Neural cell (in vitro differentiated cells): ENCODE measurements around the gene PLEKHA4. TPM values are rescaled to one million over a fixed set of nuclear protein-coding genes. Genes with fewer than 3 reads are reported as not detected.

Source experiments
- H2AFZ ChIP-seq: fragments of 200-600, 300-800 bp; sonication (generic), shearing (Covaris generic); 2 replicates; pipeline ENCODE4 v1.6.0; 2014; ENCODE audit warnings: low read depth, mild to moderate bottlenecking, antibody characterized with exemption, low read length, moderate library complexity
- H3F3A ChIP-seq: fragments of 200-600 bp; shearing (Covaris generic); 2 replicates; pipeline ENCODE4 v1.6.1; 2016; ENCODE audit warnings: mild to moderate bottlenecking, moderate library complexity, mixed read lengths, antibody characterized with exemption, low read length; ENCODE audit not compliant: insufficient read depth, poor library complexity, severe bottlenecking
- H3K27ac ChIP-seq: fragments of 200-600, 300-800 bp; sonication (generic), shearing (Covaris generic); 2 replicates; pipeline ENCODE4 v1.5.1; 2014; ENCODE audit warnings: mild to moderate bottlenecking, low read length, moderate library complexity
- H3K27me3 ChIP-seq: fragments of 300-800, 200-600 bp; sonication (generic), shearing (Covaris generic); 2 replicates; pipeline ENCODE4 v1.6.0; 2014; ENCODE audit warnings: mild to moderate bottlenecking, low read depth, low read length, moderate library complexity; ENCODE audit not compliant: insufficient read depth
- H3K36me3 ChIP-seq: fragments of 300-800, 200-600 bp; sonication (generic), shearing (Covaris generic); 2 replicates; pipeline ENCODE4 v1.5.1; 2014; ENCODE audit warnings: mild to moderate bottlenecking, antibody characterized with exemption, low read length, moderate library complexity; ENCODE audit not compliant: insufficient read depth
- H3K4me2 ChIP-seq: fragments of 300-800, 200-600 bp; sonication (generic), shearing (Covaris generic); 2 replicates; pipeline ENCODE4 v1.6.0; 2014; ENCODE audit warnings: mild to moderate bottlenecking, low read length
- H3K4me3 ChIP-seq: fragments of 300-800, 200-600 bp; sonication (generic), shearing (Covaris generic); 2 replicates; pipeline ENCODE4 v1.5.1; 2014; ENCODE audit warnings: mild to moderate bottlenecking, low read length, moderate library complexity
- H3K79me2 ChIP-seq: fragments of 200-600 bp; shearing (Covaris generic); replicated peaks from 2 replicates; pipeline ENCODE4 v1.6.0; 2014; ENCODE audit warnings: mild to moderate bottlenecking, low read length, moderate library complexity; ENCODE audit not compliant: insufficient read depth
- H3K9ac ChIP-seq: fragments of 300-800, 200-600 bp; sonication (generic), shearing (Covaris generic); 2 replicates; pipeline ENCODE4 v1.6.1; 2016; ENCODE audit warnings: mild to moderate bottlenecking, low read length, mixed read lengths
- H3K9me2 ChIP-seq: fragments of 200-600 bp; shearing (Covaris generic); 2 replicates; pipeline ENCODE4 v1.6.1; 2016; ENCODE audit warnings: mild to moderate bottlenecking, low read length, mixed read lengths; ENCODE audit not compliant: insufficient read depth
- H3K9me3 ChIP-seq: fragments of 200-600, 300-800 bp; sonication (generic), shearing (Covaris generic); 2 replicates; pipeline ENCODE4 v1.6.1; 2016; ENCODE audit warnings: mild to moderate bottlenecking, mixed run types, low read length, moderate library complexity, mixed read lengths
- H4K20me1 ChIP-seq: fragments of 200-600 bp; shearing (Covaris generic); 2 replicates; pipeline ENCODE4 v1.6.1; 2016; ENCODE audit warnings: mild to moderate bottlenecking, mixed run types; ENCODE audit not compliant: insufficient read depth
- EP300 ChIP-seq: fragments of 450-650 bp; conservative IDR thresholded peaks from 2 replicates; pipeline ENCODE4 v1.6.1; 2014; ENCODE audit warnings: antibody characterized with exemption, mild to moderate bottlenecking, moderate library complexity; ENCODE audit not compliant: poor library complexity, severe bottlenecking
- EZH2 ChIP-seq: fragments of 200-600, 300-800 bp; shearing (Covaris generic), sonication (generic); IDR thresholded peaks from 2 replicates; pipeline ENCODE4 v1.6.1; 2014; ENCODE audit warnings: antibody characterized with exemption, low read length, borderline replicate concordance, mild to moderate bottlenecking; ENCODE audit not compliant: insufficient read depth, poor library complexity, severe bottlenecking
- MXI1 ChIP-seq: fragments of 450-650 bp; conservative IDR thresholded peaks from 2 replicates; pipeline ENCODE4 v1.6.1; 2014; ENCODE audit warnings: antibody characterized with exemption, mild to moderate bottlenecking; ENCODE audit not compliant: poor library complexity, severe bottlenecking
- POLR2AphosphoS5 ChIP-seq: IDR thresholded peaks from 2 replicates; pipeline ENCODE4 v1.6.1; 2012
- RAD21 ChIP-seq: fragments of 450-650 bp; conservative IDR thresholded peaks from 2 replicates; pipeline ENCODE4 v1.6.1; 2014; ENCODE audit warnings: antibody characterized with exemption, mild to moderate bottlenecking, moderate library complexity
- SMC3 ChIP-seq: fragments of 450-650 bp; conservative IDR thresholded peaks from 2 replicates; pipeline ENCODE4 v1.6.1; 2014; ENCODE audit warnings: antibody characterized with exemption, mild to moderate bottlenecking, moderate library complexity; ENCODE audit not compliant: poor library complexity
- TAF1 ChIP-seq: IDR thresholded peaks from 2 replicates; pipeline ENCODE4 v1.6.1; 2012; ENCODE audit warnings: low read depth
- polyA plus RNA-seq: library from polyadenylated mRNA; depleted of rRNA; stranded (reverse); fragments of >200 nt; gene quantifications from 2 replicates; pipeline ENCODE4 v1.2.3, GENCODE V29; 2014
- TF ChIP-seq, protein P1 (sequence below): IDR thresholded peaks from 2 replicates; pipeline ENCODE4 v1.6.1; 2012; ENCODE audit warnings: borderline replicate concordance
- TF ChIP-seq, protein P2 (sequence below): fragments of 450-650 bp; IDR thresholded peaks from 2 replicates; pipeline ENCODE4 v1.5.1; 2014; ENCODE audit warnings: antibody characterized with exemption, mild to moderate bottlenecking, moderate library complexity; ENCODE audit not compliant: poor library complexity, severe bottlenecking

The PLEKHA4 gene
- polyA plus RNA-seq, 1 donor from 2014 or later = not detected

DNA sequence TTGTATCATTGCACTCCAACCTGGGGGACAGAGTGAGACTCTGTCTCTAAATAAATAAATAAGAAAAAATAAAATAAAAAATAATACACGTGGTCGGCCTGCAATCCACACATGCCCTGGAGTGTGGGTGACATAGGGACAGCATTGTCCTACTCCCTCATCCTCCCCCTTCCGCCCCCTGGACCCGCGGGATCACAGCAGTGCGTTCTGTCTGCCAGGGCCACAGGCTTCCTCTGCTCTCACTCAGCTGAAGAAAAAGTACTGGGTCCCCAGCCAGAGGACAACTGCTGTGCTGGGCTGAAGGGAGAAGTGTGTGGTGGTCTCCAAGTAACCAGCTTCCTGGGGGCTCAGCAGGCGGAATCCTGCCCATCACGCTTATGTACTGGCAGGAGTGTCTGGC, 63.9 kb downstream of the PLEKHA4 start:
- Histone ChIP-seq H3K9ac (no peak overlapping the region), H4K20me1 (no peaks in the 10 kb centered on the region), H3K79me2 (no peaks in the 10 kb centered on the region), H3K27ac (no peak overlapping the region), H3K4me2 (no peak overlapping the region), H3K9me2 (no peaks in the 10 kb centered on the region), H3F3A (no peaks in the 10 kb centered on the region), H3K4me3 (no peak overlapping the region), H3K9me3 (no peaks in the 10 kb centered on the region), H2AFZ (no peak overlapping the region), H3K27me3 (no peaks in the 10 kb centered on the region), H3K36me3 (no peaks in the 10 kb centered on the region)
- TF ChIP-seq RAD21 = no peak
- TF ChIP-seq EP300 = no peak
- no peak for TF ChIP-seq TAF1
- no peak for TF ChIP-seq SMC3
- TF ChIP-seq, protein P1, sequence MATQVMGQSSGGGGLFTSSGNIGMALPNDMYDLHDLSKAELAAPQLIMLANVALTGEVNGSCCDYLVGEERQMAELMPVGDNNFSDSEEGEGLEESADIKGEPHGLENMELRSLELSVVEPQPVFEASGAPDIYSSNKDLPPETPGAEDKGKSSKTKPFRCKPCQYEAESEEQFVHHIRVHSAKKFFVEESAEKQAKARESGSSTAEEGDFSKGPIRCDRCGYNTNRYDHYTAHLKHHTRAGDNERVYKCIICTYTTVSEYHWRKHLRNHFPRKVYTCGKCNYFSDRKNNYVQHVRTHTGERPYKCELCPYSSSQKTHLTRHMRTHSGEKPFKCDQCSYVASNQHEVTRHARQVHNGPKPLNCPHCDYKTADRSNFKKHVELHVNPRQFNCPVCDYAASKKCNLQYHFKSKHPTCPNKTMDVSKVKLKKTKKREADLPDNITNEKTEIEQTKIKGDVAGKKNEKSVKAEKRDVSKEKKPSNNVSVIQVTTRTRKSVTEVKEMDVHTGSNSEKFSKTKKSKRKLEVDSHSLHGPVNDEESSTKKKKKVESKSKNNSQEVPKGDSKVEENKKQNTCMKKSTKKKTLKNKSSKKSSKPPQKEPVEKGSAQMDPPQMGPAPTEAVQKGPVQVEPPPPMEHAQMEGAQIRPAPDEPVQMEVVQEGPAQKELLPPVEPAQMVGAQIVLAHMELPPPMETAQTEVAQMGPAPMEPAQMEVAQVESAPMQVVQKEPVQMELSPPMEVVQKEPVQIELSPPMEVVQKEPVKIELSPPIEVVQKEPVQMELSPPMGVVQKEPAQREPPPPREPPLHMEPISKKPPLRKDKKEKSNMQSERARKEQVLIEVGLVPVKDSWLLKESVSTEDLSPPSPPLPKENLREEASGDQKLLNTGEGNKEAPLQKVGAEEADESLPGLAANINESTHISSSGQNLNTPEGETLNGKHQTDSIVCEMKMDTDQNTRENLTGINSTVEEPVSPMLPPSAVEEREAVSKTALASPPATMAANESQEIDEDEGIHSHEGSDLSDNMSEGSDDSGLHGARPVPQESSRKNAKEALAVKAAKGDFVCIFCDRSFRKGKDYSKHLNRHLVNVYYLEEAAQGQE = no peak

DNA sequence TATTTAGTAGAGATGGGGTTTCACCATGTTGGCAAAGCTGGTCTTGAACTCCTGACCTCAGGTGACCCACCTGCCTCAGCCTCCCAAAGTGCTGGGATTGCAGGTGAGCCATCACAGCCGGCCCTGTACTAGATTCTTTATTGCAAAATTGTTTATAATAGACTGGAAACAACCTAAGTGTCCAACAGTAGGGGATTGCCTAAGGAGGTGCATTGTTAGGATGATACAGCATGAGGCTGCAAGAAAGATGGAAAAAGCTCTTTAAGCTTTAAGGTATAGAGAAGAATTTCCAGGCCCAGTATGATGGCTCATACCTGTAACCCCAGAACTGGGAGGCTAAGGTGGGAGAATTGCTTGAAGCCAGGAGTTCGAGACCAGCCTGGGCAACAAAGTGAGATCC, 65.8 kb downstream of the PLEKHA4 start:
- Histone ChIP-seq H3K27me3 (no peaks in the 10 kb centered on the region), H3F3A (no peaks in the 10 kb centered on the region), H3K4me2 (no peak overlapping the region), H3K27ac (no peak overlapping the region), H2AFZ (no peak overlapping the region), H3K4me3 (no peak overlapping the region), H3K79me2 (no peaks in the 10 kb centered on the region), H4K20me1 (no peaks in the 10 kb centered on the region), H3K9me2 (no peaks in the 10 kb centered on the region), H3K36me3 (no peaks in the 10 kb centered on the region), H3K9ac (no peak overlapping the region), H3K9me3 (no peaks in the 10 kb centered on the region)
- TF ChIP-seq EP300 (no peak), EZH2 (no peak), RAD21 (no peak), MXI1 (no peak), POLR2AphosphoS5 (no peak), TAF1 (no peak), SMC3 (no peak)
- TF ChIP-seq, protein P1 = no peak
- TF ChIP-seq, protein P2, sequence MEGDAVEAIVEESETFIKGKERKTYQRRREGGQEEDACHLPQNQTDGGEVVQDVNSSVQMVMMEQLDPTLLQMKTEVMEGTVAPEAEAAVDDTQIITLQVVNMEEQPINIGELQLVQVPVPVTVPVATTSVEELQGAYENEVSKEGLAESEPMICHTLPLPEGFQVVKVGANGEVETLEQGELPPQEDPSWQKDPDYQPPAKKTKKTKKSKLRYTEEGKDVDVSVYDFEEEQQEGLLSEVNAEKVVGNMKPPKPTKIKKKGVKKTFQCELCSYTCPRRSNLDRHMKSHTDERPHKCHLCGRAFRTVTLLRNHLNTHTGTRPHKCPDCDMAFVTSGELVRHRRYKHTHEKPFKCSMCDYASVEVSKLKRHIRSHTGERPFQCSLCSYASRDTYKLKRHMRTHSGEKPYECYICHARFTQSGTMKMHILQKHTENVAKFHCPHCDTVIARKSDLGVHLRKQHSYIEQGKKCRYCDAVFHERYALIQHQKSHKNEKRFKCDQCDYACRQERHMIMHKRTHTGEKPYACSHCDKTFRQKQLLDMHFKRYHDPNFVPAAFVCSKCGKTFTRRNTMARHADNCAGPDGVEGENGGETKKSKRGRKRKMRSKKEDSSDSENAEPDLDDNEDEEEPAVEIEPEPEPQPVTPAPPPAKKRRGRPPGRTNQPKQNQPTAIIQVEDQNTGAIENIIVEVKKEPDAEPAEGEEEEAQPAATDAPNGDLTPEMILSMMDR = no peak
